Measurements from ENCODE around the gene EEA1.

GRCh38 chr12:92905811-92906554 lies 23.1 kb downstream of the EEA1 start:
- no peak for TF ChIP-seq EZH2 (IDR thresholded peaks at IDR 0.05)
- no peak for TF ChIP-seq CTCF (IDR thresholded peaks at IDR 0.05)

Data from neural progenitor cell (in vitro differentiated cells).